Stimulated activated CD8-positive, alpha-beta memory T cell treated with anti-CD3 and anti-CD28 coated beads, Interleukin-4, amount 100 ng/mL, for 4 hours (primary cell): Measurements from ENCODE around the gene FRMD8.
A peak's percentile ranks its signal among the peaks of the same experiment; 100 is the strongest.
"Not testable (repeated sequence)": the region's sequence is repeated elsewhere in the genome, so short reads cannot be mapped to it uniquely, and the experiment has no call there.

ENCODE experiments used
- DNase-seq, 2 donors: peaks; one replicate each; pipeline ENCODE4 v3.0.0-alpha.2; 2020; ENCODE audit warnings: low read depth in 2 of 2, low spot score in 1 of 2

FRMD8 gene

DNA sequence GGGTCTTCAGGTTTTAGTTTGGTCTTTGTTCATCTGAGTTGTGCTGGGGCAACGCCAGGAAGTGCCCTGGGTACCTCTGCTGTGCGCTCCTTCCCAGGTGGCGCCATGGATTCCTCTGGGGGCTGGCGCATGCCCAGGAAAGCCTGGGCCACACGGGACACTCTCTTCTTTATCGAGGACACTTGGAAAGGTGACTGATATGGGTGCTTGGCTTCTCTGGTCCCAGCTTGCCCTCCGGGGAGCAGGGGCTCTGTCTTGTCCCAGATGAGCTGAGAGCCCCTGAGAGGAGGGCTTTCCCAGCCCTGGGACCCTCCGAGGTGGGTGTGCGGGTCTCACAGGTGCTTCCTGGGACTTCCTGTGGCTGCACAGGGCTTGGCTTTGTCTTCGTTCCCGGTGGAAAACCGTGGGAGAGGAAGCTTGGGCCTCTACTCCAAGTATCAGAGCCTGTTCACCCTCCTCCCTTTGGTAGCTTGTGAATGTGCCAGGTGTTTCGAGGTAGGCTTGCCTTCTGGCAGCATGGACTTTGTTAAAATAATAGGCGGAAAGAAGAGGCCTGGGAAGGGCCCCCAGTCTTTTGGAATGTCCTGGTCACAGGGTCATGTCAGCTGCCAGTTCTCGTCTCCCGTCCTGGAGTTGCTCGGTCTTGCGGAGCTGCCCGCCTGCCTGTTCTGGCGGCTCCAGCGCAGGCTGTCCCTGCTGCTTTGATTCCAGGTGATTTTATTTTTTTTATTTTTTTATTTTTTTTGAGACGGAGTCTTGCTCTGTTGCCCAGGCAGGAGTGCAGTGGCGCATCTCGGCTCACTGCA is 26.0 kb downstream of the FRMD8 start:
- no peak for DNase-seq

DNA sequence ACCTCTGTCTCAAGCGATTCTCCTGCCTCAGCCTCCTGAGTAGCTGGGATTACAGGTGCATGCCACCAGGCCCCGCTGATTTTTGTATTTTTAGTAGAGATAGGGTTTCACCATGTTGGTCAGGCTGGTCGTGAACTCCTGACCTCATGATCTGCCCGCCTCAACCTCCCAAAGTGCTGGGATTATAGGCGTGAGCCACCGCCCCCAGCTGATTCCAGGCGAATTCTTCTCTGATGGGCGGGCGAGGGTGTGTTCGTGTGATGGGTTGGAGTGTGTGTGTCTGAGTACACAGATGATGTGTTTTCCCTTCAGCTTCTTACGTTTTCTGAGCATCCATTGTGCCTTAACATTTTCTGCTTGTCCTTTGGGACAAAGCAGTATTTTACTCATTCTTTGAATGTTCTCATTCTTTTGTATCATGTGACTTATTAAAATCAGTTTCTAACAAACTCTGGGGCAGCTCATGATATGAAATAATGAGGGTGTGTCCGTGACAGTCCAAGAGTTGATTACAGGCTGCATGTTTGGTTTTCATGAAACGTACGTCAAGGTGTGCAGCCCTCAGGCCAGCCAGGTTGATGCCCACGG is 26.7 kb downstream of the FRMD8 start:
- not testable (repeated sequence) for DNase-seq

DNA sequence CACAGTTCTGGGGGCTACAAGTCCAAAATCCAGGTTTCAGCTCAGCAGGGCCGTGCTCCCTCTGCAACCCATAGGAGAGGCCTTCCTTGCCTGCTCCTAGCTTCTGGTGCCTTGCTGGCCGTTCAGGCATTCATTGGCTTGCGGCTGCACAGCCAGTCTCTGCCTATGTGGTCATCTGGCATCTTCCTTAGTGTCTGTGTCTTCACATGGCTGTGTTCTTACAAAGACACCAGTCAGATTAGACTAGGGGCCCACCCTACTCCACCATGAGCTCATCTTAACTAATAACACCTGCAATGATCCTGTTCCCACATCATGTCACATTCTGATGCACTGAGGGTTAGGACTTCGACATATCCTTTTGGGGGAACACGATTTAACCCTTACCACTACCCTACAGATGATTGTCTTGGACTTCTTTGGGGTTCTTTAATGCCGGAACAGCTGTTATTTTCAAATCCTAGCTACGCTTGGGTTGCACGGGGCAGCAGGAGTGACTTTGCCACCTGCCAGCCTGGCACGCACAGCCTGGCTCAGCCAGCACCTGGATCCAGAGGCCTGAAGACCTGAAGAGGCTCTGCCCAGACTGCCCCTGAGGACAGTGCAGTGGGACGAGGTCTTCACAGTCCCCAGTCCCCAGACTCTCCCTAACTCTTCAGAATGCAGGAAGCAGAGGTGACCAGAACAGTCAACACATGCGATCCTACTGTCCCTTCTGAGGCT is 28.5 kb downstream of the FRMD8 start:
- no peak for DNase-seq

DNA sequence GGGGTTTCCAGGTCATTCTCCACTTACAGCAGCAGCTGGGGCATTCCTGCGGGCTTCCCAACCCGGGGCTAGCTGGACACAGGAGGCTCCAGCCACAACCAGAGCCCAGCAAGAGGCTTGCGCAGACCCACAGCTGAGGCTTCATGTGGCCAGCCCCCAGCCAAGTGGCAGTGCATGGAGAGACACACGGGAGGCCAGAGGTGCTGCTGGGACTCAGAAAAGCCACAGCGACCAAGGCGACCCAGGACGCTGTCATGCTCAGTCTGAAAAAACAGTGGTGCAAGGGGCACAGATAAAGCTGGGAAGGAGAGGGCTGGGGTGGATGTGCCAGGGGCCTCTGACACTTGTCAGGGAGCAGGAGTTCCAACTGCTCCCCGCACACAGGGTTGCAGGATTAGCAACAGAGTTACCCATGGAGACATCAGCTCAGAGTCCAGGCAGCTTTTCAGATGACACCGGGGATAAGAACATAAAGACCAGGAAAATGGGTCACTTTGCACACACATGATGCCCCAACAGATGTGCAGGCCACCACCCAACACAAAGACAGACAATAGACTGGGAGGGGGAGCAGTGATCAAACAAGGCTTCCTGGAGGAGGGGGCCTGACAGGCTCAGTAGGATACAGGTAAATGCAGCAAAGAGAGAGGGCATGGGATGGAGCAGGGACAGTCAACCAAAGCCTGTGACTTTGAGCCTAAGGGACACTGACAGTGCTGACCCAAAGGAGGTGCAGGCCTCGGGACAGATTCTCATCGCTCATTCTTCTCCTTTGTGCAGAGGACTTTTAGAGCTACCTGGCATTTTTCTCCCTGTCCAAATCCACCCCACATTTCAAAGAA is 29.3 kb downstream of the FRMD8 start:
- no peak for DNase-seq

DNA sequence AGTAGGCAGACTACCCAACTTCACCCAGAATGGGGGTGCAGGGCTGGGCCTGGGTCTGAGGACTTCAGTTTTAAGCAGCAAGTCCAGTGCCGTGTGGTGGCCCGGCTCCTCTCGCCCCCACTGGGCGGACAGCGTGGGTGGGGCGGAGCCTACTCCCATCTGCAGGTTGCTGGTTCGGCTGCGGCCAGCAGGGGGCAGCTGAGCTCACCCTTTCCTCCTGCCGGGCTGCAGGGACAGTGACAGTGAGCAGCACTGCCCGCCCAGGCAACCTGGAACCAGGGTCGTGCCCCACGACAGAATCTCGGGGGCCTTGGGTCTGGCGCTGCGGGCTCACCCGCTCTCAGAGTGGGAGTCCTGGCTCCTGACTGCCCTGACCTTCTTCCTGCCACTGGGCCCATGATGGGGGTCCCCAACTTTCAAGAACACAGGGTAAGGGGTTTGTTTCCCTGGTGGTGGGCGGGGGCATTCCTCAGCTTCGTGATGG is 29.9 kb downstream of the FRMD8 start:
- DNase-seq: peak; percentile 83 to 85

DNA sequence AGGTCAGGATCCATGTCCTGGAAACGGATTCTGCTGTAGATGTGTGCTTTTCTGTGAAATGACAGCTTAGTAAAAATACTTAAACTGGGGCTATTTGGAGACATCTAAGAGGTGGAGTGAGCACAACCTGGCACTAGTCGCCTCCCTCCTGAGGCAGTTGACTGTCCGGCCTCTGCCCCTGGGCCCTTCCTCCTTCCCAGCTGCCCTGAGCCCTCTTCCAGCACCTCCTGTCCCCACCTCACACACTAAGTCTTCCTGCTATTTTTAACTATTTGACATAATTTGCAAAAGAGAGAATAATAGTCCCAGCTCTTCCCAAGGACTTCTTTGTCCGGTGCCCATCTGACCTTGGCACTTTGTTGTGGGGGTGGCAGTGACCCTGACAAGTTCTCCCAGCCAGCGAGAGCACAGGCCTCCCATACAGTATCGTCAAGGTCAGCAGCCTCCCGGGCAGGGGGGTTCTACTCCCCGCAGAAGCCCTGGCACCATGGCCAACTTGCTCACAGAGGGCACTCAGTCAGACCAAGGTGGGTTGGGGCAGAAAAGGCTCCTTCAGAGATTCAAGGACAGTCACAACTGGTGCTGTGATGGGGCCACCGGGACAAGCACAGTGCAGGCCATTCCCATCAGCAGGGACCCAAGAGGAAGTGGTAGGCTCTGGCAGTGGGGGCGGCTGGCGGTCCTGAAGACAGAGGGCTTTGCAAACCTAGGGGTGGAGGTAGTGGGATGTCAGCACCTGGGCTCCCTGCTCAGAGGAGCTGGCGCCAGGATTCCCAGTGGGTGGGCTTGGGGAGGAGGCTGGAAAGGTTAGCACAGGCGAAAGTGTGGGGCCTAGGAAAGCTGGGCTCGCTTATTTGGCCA is 30.6 kb downstream of the FRMD8 start:
- DNase-seq: no peak

DNA sequence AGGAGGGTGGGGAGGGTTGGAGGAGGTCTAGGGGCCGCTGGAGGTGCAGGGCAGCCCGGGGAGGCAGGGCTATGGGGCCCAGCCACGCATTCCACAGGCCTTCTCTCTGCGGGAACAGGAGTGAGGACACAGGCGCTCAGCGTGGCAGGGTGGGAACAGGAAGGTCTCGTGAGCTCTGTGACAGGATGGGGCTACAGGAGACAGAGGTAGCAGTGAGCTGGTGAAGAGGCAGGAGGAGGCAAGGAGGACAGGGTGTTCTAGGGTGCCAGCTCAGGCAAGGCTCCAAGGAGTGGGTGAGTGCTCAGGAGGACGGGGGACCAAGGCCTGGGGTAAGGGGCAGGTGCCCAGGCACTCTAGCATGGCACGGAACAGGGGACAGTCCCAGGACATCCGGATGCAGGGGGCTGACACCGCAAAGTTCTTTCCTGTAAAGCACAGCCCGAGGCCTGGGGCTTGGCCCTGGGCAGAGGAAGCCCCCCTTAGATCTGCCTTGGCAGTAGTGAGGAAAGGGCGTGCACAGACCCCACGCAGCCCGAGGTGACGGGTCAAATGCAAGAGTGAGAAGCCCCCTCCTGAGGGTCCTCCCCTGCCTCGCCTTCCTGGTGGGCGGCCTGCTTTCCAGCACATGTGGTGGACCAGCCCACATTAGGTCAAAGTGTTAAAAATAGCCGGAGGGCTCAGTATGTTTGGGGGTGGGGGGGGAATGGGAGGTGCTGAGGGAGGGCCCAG is 31.4 kb downstream of the FRMD8 start:
- DNase-seq: no peak

DNA sequence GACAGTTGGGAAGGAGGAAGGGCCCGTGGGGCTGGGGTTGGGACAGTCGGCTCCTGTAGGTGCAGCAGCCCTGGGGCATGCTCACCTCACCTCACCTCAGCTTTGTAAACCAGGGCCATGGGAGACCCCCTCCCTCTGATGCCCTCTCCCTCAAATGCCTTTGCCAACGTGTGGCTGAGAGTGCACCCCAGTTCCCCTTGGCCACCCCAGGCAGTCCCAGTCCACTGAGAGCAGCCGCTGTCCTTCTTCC is 31.9 kb downstream of the FRMD8 start:
- no peak for DNase-seq

DNA sequence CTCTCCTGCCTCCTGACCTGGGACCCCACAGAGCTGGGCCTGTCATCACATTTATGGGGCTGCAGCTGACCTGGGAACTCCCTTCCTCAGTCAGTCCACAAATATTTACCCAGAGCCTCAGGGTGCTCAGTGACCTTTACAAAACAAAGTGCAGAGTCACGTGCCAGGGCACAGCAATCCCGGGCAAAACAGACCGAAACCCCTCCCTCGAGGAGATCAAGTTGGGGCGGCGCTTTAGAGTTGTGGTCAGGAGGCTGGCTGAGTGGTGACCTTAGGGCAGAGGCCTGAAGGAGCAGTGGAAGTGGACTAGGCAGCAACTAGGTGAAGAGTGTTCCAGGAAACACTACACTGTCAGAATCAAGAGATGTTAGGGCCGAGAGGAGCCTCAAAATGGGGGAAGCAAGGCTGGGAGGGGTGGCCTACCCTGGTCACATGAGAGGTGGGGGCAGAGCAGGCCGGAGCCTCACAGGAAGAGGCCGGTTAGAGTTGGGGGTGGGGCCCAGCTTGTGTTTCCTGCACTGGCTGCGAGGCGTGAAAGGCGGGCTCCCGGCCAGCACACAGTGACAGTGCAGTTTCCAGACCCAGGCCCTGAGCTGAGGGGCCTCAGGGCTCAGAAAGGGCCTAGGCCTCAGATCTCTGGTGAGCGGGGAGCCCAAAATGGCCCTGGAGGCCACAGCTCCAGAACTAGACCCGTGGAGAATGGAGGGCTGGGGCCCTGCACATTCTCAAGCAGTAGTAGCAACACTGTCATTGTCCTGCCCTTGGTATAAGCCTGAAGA is 32.4 kb downstream of the FRMD8 start:
- peak; percentile 53 to 76 for DNase-seq

DNA sequence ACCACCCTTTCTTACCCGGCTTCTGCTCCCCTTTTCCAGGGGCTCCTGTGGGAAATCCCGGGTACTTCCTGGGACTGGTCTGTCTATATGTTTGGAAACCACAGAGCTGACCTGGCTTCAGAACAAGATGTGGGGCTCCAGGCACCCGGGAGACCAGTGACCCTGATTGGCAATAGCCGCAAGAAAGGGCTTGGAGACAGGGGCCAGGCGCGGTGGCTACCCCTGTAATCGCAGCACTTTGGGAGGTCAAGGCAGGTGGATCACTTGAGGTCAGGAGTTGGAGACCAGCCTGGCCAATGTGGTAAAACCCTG is 33.0 kb downstream of the FRMD8 start:
- no peak for DNase-seq

DNA sequence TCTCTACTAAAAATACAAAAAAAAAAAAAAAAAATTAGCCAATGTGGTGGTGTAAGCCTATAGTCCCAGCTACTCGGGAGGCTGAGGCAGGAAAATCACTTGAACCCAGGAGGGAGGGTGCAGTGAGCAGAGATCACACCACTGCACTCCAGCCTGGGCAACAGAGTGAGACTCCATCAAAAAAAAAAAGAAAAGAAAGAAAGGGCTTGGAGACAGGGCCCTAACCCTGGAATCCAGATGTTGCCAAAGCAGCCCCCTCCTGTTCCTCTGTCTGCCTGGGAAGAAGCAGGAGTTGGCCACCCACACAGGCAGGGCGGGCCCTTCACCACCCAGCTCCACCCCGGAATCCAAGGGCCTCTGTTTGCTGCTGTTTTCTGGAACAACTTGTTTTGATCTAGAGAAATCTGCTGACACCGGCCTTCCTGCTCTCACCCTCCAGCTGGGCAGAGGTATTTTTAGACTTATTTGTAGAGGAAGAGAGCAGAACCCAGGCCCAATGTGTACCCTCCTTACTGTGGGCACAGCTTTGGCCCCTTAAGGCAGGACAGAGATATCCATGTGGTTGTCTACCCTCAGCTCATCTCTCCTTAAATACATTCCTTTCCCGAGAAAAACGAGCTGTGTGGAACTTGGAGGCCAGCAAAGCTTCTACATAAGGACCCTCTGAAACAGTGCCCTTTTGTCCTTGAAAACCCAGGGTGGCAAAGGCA is 33.5 kb downstream of the FRMD8 start:
- peak in 1 of 2 donors; percentile 24 for DNase-seq

DNA sequence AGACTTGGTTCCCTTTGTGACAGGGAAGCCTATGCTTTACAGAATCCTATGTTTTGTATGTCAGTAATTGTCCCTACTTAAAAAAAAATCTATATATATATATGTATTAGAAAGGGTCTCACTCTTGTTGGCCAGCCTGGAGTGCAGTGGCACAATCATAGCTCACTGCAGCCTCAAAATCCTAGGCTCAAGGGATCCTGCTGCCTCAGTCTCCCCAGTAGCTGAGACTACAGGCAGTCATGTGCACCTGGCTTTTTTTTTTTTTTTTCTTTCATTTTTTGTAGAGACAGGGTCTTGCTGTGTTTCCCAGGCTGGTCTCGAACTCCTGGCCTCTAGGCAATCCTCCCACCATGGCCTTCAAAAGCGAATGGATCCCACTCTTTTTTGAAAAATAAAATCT is 34.1 kb downstream of the FRMD8 start:
- DNase-seq: no peak

DNA sequence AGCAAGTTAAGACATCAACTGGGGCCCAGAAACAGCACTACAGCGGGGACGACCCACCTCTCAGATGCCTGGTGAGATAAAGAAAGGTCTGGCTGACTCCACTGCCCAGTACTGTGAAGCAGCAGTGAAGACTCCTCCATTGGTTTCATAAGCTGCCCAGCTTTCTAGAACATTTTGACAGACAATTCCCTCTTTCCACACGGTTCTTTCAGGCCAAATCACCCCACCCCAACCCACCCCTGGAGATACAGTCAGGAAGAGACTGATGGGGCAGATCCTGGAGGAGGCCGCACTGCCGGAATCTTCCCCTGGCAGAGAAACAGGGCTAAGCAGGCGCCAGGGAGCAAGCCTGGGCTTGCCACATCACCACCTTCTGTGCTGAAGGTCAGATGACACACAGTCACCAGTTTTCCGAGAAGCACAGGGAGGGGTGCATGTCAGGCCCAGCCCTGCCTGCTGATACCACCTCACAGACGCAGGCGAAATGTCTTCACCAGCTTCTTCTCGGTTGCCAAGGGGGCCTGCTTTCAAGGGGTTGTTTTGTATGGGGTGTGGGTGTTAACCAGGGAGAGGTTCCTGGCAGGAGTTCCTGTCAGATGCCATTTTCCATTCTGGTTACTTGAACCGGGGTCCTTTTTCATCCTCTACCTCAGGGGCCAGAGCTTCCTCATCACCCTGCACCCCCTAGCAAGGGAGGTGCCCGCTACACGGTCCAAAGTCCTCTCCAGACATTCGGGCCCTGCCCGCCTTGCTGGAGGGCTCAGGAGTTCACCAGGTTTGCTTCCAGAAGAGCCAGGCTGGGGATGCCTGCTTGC is 34.7 kb downstream of the FRMD8 start:
- peak; percentile 75 to 84 for DNase-seq

DNA sequence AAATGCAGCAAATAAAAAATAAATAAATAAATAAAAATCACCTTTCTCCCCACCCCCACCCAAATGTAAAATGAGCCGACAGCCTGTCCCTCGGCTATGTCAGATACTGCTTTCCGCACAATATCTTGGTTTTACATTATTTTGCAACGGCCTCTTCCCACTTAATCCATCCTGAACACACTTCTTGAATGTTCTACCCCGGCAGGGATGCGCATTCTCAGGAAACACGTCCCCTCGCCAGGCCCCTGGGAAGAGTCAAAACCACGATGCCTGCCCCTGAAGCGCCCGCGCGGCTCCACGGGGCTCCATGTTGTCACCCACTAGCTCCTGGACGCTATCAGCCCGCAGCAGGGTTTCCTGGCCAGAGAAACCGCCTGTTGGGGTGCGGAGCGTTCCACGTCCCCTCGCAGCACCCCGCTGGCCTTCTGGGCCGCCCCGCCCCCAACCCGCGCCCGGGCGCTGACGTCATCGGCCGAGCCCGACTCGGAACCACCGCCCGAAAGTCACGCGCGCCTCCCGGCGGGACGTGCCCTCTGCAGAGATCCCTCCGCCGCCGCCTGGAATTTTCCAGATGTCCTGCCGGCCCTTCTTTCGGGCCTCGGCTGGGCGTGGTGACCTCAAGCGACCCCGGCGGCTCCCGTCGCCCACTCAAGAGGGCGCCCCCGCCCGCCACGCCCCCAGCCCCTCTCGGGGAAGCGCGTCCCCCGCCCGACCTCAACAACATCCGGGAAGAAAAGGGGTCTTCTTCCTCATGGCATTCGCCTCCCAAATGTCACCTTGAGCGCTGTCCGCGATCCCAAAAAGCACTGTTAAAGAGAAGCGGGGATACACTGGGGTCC is 35.6 kb downstream of the FRMD8 start:
- peak; percentile 82 to 88 for DNase-seq

DNA sequence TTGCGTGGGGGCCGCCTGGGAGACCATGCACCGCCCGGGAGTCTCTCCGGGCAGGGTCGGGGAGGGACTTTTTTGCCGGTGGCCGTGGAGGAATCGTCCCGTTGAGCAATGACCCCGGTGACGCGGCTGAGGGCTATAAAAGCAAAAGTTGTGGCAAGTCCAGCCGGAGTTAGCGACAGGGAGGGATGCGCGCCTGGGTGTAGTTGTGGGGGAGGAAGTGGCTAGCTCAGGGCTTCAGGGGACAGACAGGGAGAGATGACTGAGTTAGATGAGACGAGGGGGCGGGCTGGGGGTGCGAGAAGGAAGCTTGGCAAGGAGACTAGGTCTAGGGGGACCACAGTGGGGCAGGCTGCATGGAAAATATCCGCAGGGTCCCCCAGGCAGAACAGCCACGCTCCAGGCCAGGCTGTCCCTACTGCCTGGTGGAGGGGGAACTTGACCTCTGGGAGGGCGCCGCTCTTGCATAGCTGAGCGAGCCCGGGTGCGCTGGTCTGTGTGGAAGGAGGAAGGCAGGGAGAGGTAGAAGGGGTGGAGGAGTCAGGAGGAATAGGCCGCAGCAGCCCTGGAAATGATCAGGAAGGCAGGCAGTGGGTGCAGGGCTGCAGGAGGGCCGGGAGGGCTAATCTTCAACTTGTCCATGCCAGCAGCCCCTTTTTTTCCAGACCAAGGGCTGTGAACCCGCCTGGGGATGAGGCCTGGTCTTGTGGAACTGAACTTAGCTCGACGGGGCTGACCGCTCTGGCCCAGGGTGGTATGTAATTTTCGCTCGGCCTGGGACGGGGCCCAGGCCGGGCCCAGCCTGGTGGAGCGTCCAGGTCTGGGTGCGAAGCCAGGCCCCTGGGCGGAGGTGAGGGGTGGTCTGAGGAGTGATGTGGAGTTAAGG is 36.4 kb downstream of the FRMD8 start, which contains the start of gene NEAT1:
TSS of gene NEAT1 (plus strand) at position 166 of the 883 bp plus-strand sequence.
- DNase-seq: peak; percentile 74 to 81
